Smooth muscle cell of the coronary artery (primary cell): ENCODE measurements around the gene ITIH2. TPM values are rescaled to one million over a fixed set of nuclear protein-coding genes. Genes with fewer than 3 reads are reported as not detected.

ENCODE experiments used
- total RNA-seq: library from RNA; depleted of rRNA; stranded (reverse); fragments of >200 nt; gene quantifications from 2 replicates; pipeline ENCODE4 v1.2.3, GENCODE V29; 2014; ENCODE audit warnings: low replicate concordance

Gene ITIH2
- total RNA-seq, result not detected in 2 replicates

GRCh38 chr10:7703140-7703539 lies at the start of gene ITIH2:
TSS of gene ITIH2 (plus strand) at chr10:7703316. CDS start at chr10:7703435, 119 bp downstream.

GRCh38 chr10:7666253-7667023 lies 36.7 kb upstream of the ITIH2 start, which contains the start of gene ITIH5:
TSS of gene ITIH5 (minus strand) at chr10:7666966. CDS start at chr10:7666892, 74 bp downstream.

GRCh38 chr10:7787857-7788638 lies 84.9 kb downstream of the ITIH2 start, which contains the start of the genes ATP5F1C and KIN:
TSS of gene ATP5F1C (plus strand) at chr10:7788177. CDS start at chr10:7788208, 31 bp downstream.
TSS of gene KIN (minus strand) at chr10:7787993. CDS start at chr10:7787933, 60 bp downstream.

Other genes starting within 250 kb of the ITIH2 start
- gene ITIH5, start 36.4 kb upstream of the ITIH2 start, total RNA-seq, result 0.08 and 3.6 TPM in 2 replicates
- gene KIN, start 84.7 kb downstream of the ITIH2 start, total RNA-seq, result 2.3 and 4.1 TPM in 2 replicates
- gene ATP5F1C, start 84.9 kb downstream of the ITIH2 start, total RNA-seq, result 155 and 227 TPM in 2 replicates
- 0.94 and 1.1 TPM in 2 replicates for gene TAF3, start 115.2 kb downstream of the ITIH2 start, total RNA-seq